A549 (cell line): Measurements from ENCODE around the gene SNAI1. TPM values are rescaled to one million over a fixed set of nuclear protein-coding genes. Genes with fewer than 3 reads are reported as not detected.

ENCODE experiments used
- ATAC-seq, 2 experiments: fragments of 200-7000 bp in 1 of 2; fragments of >200 bp in 1 of 2; cut with Nextera tagmentation in 1 of 2; cut with Tn5 transposase in 1 of 2; 3 replicates each; pipeline versions ENCODE4 v1.8.0 to v1.9.1; 2018 to 2020; ENCODE audit warnings: mild to moderate bottlenecking in 1 of 2, moderate library complexity in 1 of 2
- CTCF ChIA-PET: fragments of 300-600 bp; sonication (Branson Sonifier 250); formaldehyde crosslinking; extraction: SDS; loops from one replicate; lab custom pipeline; 2021; ENCODE audit warnings: antibody characterized with exemption, inconsistent platforms; lab: Yijun Ruan, JAX
- POLR2A ChIA-PET: fragments of 350-600 bp; formaldehyde crosslinking; extraction: SDS; loops from one replicate; lab custom pipeline; 2021; ENCODE audit warnings: antibody characterized with exemption, inconsistent platforms; lab: Yijun Ruan, JAX
- DNase-seq, 2 experiments: peaks; one replicate each; pipeline versions ENCODE4 v3.0.0 to v3.0.0-alpha.2; 2011 to 2016; ENCODE audit warnings: low read depth in 1 of 2, low spot score in 1 of 2
- FAIRE-seq: peaks from 2 replicates; lab custom pipeline; 2011; peaks lifted over from hg19 to GRCh38; lab: Jason Lieb, UNC
- H3K27ac ChIP-seq, 2 experiments: fragments of >200 bp; sonication (Bioruptor Twin); formaldehyde crosslinking; 3 replicates each; pipeline ENCODE4 v1.5.1; 2016 to 2017
- H3K4me1 ChIP-seq: fragments of >200 bp; sonication (Bioruptor Twin); formaldehyde crosslinking; 3 replicates; pipeline ENCODE4 v1.6.1; 2016
- H3K4me2 ChIP-seq: fragments of >200 bp; sonication (Bioruptor Twin); formaldehyde crosslinking; 3 replicates; pipeline ENCODE4 v1.6.1; 2016
- H3K4me3 ChIP-seq: fragments of >200 bp; sonication (Bioruptor Twin); formaldehyde crosslinking; 3 replicates; pipeline ENCODE4 v1.5.1; 2016
- H3K9me3 ChIP-seq: fragments of >200 bp; sonication (Bioruptor Twin); formaldehyde crosslinking; 3 replicates; pipeline ENCODE4 v1.6.1; 2016
- CEBPB ChIP-seq, 2 experiments: fragments of >200 bp in 1 of 2; sonication (Bioruptor Twin) in 1 of 2; formaldehyde crosslinking in 1 of 2; IDR thresholded peaks; 2 replicates each; pipeline ENCODE4 v1.6.1; 2012 to 2016
- CHD2 ChIP-seq: fragments of 150-350 bp; IDR thresholded peaks from 2 replicates; pipeline ENCODE4 v1.6.1; 2014; ENCODE audit warnings: low read length; ENCODE audit not compliant: partially characterized antibody
- CHD4 ChIP-seq: fragments of 200-600 bp; sonication (generic); IDR thresholded peaks from 2 replicates; pipeline ENCODE4 v1.6.1; 2016; ENCODE audit warnings: antibody characterized with exemption, mild to moderate bottlenecking, borderline replicate concordance
- EHF ChIP-seq: fragments of 250-450 bp; sonication (Bioruptor Pico); IDR thresholded peaks from 2 replicates; pipeline ENCODE4 v1.5.0; 2020; ENCODE audit warnings: mild to moderate bottlenecking
- EHMT2 ChIP-seq: fragments of 200-600 bp; sonication (generic); IDR thresholded peaks from 2 replicates; pipeline ENCODE4 v1.6.1; 2016; ENCODE audit warnings: antibody characterized with exemption, low read depth, mild to moderate bottlenecking, moderate library complexity
- GATA3 ChIP-seq: IDR thresholded peaks from 2 replicates; pipeline ENCODE4 v1.6.1; 2012; ENCODE audit warnings: borderline replicate concordance
- HEYL ChIP-seq: fragments of 250-450 bp; sonication (Bioruptor Pico); IDR thresholded peaks from 2 replicates; pipeline ENCODE4 v1.8.0; 2021; ENCODE audit warnings: mild to moderate bottlenecking, moderate library complexity
- HOXB5 ChIP-seq: fragments of 250-450 bp; sonication (Bioruptor Pico); IDR thresholded peaks from 2 replicates; pipeline ENCODE4 v1.5.0; 2020; ENCODE audit warnings: mild to moderate bottlenecking, moderate library complexity
- JUNB ChIP-seq: fragments of >200 bp; sonication (Bioruptor Twin); formaldehyde crosslinking; IDR thresholded peaks from 2 replicates; pipeline ENCODE4 v1.6.1; 2016
- NFE2L2 ChIP-seq: fragments of 150-350 bp; conservative IDR thresholded peaks from 2 replicates; pipeline ENCODE4 v1.6.1; 2014; ENCODE audit warnings: low read length
- NR3C1 ChIP-seq: fragments of >200 bp; sonication (Bioruptor Twin); formaldehyde crosslinking; IDR thresholded peaks from 3 replicates; pipeline ENCODE4 v1.6.1; 2017
- PHF8 ChIP-seq: fragments of 200-600 bp; sonication (generic); IDR thresholded peaks from 2 replicates; pipeline ENCODE4 v1.6.1; 2016; ENCODE audit warnings: low read depth, mild to moderate bottlenecking, antibody characterized with exemption, moderate library complexity, borderline replicate concordance
- POLR2AphosphoS2 ChIP-seq: conservative IDR thresholded peaks from 2 replicates; pipeline ENCODE4 v1.6.1; 2012; ENCODE audit warnings: low read length, improper control_type of control experiment, inconsistent platforms
- REST ChIP-seq: fragments of 200-600 bp; sonication (generic); IDR thresholded peaks from 2 replicates; pipeline ENCODE4 v1.6.1; 2016; ENCODE audit warnings: antibody characterized with exemption, mild to moderate bottlenecking, moderate library complexity
- RNF2 ChIP-seq: fragments of 200-600 bp; sonication (generic); IDR thresholded peaks from 2 replicates; pipeline ENCODE4 v1.6.1; 2016; ENCODE audit warnings: low read depth, mild to moderate bottlenecking, antibody characterized with exemption, moderate library complexity, borderline replicate concordance
- TFCP2L1 ChIP-seq: fragments of 250-450 bp; sonication (Bioruptor Pico); IDR thresholded peaks from 2 replicates; pipeline ENCODE4 v1.5.0; 2021; ENCODE audit warnings: mild to moderate bottlenecking
- ZFP36 ChIP-seq: fragments of 450-650 bp; IDR thresholded peaks from 2 replicates; pipeline ENCODE4 v1.6.1; 2014; ENCODE audit warnings: borderline replicate concordance; ENCODE audit not compliant: partially characterized antibody
- ZSCAN20 ChIP-seq: fragments of 250-450 bp; sonication (Bioruptor Pico); IDR thresholded peaks from 2 replicates; pipeline ENCODE4 v1.8.0; 2022; ENCODE audit warnings: mild to moderate bottlenecking, moderate library complexity
- WGBS: methylation state at CpG from one replicate; pipeline ENCODE4 v1.1.6; 2017; ENCODE audit errors: missing lambda C conversion rate; 5-methylcytosine and 5-hydroxymethylcytosine counted together
- polyA plus RNA-seq, 4 experiments: library from polyadenylated mRNA; depleted of rRNA in 3 of 4; stranded (reverse); fragments of >200 nt; fragmentation: RNase III in 1 of 4; extraction: RNeasy Plus Mini Kit Qiagen cat#74134 plus additional on column Dnase treatment in 1 of 4; gene quantifications; 2 replicates in 3 of 4; 3 replicates in 1 of 4; pipeline ENCODE4 v1.2.3, GENCODE V29; 2011 to 2017
- TF ChIP-seq, protein P1 (sequence below): IDR thresholded peaks from 2 replicates; pipeline ENCODE4 v1.6.1; 2012

Gene SNAI1
- polyA plus RNA-seq, 2 of the 4 experiments (the other 2 are of a cell fraction), result 7.0 to 11.1 TPM

- Histone ChIP-seq H3K4me1 (peaks cover 26% of the 10 kb centered on the region), H3K4me2 (no peak overlapping the region), H3K9me3 (no peaks in the 10 kb centered on the region), H3K4me3 (no peak overlapping the region), H3K27ac (peak overlapping the region in 1 of 2 experiments; percentile 70; a peak in 3 of 6 replicates)
- ChIA-PET CTCF (interaction anchor here (0.9 to 2.3 kb wide), 9 partner anchors 10 to 55 kb away, joined by 3 to 10 read pairs (median 4); no protein-coding TSS in a partner anchor), POLR2A (no interaction called here)
- FAIRE-seq (no peak), DNase-seq (no peak), ATAC-seq (peak; percentile 21 to 62; a peak in 3 of 6 replicates)
- WGBS, result 85% methylated on average over 18 of the region's 18 CpGs
- TF ChIP-seq HOXB5 (CRISPR knock-in tag), result no peak
- TF ChIP-seq NFE2L2, result no peak
- no peak for TF ChIP-seq CEBPB (IDR thresholded peaks at IDR 0.05)
- no peak for TF ChIP-seq JUNB
- TF ChIP-seq EHMT2, result no peak
- no peak for TF ChIP-seq HEYL
- no peak for TF ChIP-seq REST
- TF ChIP-seq CHD4, result no peak
- TF ChIP-seq, protein P1, sequence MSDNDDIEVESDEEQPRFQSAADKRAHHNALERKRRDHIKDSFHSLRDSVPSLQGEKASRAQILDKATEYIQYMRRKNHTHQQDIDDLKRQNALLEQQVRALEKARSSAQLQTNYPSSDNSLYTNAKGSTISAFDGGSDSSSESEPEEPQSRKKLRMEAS, result no peak
- no peak for TF ChIP-seq EHF (CRISPR knock-in tag)
- TF ChIP-seq ZSCAN20 (CRISPR knock-in tag), result no peak
- no peak for TF ChIP-seq NR3C1
Measured at GRCh38 chr20:50015993-50016770, 33.4 kb downstream of the SNAI1 start.

DNA sequence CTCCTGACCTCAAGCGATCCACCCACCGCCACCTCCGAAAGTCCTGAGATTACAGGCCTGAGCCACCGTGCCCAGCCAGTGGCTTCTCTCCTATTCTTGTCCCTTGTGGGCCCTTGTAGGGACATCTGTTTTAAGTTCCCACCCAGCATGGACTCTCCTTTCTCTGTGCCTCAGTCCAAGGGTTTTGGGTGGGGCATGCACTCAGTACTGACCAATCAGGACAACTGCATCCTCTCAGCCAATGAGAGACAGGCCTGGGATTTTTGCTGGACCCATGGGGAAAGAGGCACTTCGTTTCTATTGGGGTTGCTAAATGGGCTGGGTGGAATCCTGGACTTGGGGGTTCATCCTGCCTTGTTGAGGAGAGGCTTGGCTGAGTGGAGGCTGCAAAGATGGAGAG lies 34.4 kb downstream of the SNAI1 start:
- FAIRE-seq, result no peak
- WGBS, result 82% methylated on average over 5 of the region's 5 CpGs
- Histone ChIP-seq H3K4me2 (no peak overlapping the region), H3K4me3 (no peak overlapping the region), H3K9me3 (no peaks in the 10 kb centered on the region), H3K4me1 (peaks cover 26% of the 10 kb centered on the region), H3K27ac (no peak overlapping the region)
- ATAC-seq, result no peak
- CTCF ChIA-PET, result interaction anchor here (1.0 to 2.3 kb wide), 5 partner anchors 11 to 54 kb away, joined by 3 to 10 read pairs (median 6); no protein-coding TSS in a partner anchor
- POLR2A ChIA-PET, result no interaction called here
- DNase-seq, result no peak
- TF ChIP-seq RNF2, result no peak
- no peak for TF ChIP-seq CHD2
- TF ChIP-seq POLR2AphosphoS2, result no peak
- no peak for TF ChIP-seq JUNB
- no peak for TF ChIP-seq PHF8
- TF ChIP-seq, all 56 proteins: peak for 0

GRCh38 chr20:50017576-50018248 lies 34.9 kb downstream of the SNAI1 start:
- ChIA-PET POLR2A (no interaction called here), CTCF (interaction anchor here (1.5 to 2.2 kb wide), 3 partner anchors 12 to 39 kb away, joined by 4 to 6 read pairs (median 6); no protein-coding TSS in a partner anchor)
- Histone ChIP-seq H3K4me2 (no peak overlapping the region), H3K4me3 (no peak overlapping the region), H3K9me3 (no peaks in the 10 kb centered on the region), H3K27ac (peak overlapping the region in 1 of 2 experiments; percentile 46; a peak in 3 of 6 replicates), H3K4me1 (peaks cover 26% of the 10 kb centered on the region)
- 83% methylated on average over 4 of the region's 4 CpGs for WGBS
- ATAC-seq (no peak), FAIRE-seq (no peak), DNase-seq (no peak)
- TF ChIP-seq GATA3, result no peak
- TF ChIP-seq ZFP36, result no peak
- no peak for TF ChIP-seq TFCP2L1 (CRISPR knock-in tag)
